Measurements from ENCODE around the gene PGM5. TPM values are rescaled to one million over a fixed set of nuclear protein-coding genes. Genes with fewer than 3 reads are reported as not detected.

PGM5 gene
- total and polyA plus RNA-seq, 2 of the 8 experiments (the other 6 are each of a cell fraction or from before 2014, with no cell fraction given): not detected

- TF ChIP-seq POLR2AphosphoS5 (IDR thresholded peaks at IDR 0.05; ENCODE audit: low read depth, low read length) (no peak), ZNF274 (IDR thresholded peaks at IDR 0.05; ENCODE audit: borderline replicate concordance, extremely low read depth, low read length) (no peak), RAD21 (IDR thresholded peaks at IDR 0.05 in 1 of 2, conservative IDR thresholded peaks at IDR 0.05 in 1 of 2; ENCODE audit: low read depth in 2 of 2, low read length in 2 of 2) (no peak), BRCA1 (IDR thresholded peaks at IDR 0.05; ENCODE audit: low read depth, low read length) (no peak), BACH1 (IDR thresholded peaks at IDR 0.05; ENCODE audit: low read length) (no peak)
These were observed 181.8 kb downstream of the PGM5 start (continued) for GRCh38 chr9:68538200-68538599.
